ENCODE measurements around the gene VRK1. TPM values are rescaled to one million over a fixed set of nuclear protein-coding genes. Genes with fewer than 3 reads are reported as not detected.

The VRK1 gene
- polyA plus RNA-seq, 2 of the 4 experiments (the other 2 are of a cell fraction) = 32.2 to 34.2 TPM

DNA sequence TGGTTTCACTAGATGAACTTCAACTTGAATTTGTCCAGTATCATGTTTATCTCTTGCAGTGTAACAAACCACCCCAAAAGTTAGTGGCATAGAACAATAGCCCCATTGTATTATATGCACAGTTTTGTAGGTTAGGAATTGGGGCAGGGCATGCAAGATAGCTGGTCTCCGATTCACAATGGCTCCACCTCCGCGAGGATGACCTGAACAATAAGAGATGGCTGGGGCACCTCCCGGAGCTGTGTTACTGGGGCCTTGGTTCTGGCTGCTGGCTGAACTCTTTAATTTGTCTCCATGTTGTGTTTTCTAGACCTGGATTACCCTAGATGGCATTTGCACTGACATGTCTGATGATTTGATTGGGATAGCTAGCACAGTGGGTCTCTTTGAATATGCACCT, 20.4 kb upstream of the VRK1 start (continued):
- TF ChIP-seq, protein P1, sequence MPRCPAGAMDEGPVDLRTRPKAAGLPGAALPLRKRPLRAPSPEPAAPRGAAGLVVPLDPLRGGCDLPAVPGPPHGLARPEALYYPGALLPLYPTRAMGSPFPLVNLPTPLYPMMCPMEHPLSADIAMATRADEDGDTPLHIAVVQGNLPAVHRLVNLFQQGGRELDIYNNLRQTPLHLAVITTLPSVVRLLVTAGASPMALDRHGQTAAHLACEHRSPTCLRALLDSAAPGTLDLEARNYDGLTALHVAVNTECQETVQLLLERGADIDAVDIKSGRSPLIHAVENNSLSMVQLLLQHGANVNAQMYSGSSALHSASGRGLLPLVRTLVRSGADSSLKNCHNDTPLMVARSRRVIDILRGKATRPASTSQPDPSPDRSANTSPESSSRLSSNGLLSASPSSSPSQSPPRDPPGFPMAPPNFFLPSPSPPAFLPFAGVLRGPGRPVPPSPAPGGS (IDR thresholded peaks at IDR 0.05) = no peak

DNA sequence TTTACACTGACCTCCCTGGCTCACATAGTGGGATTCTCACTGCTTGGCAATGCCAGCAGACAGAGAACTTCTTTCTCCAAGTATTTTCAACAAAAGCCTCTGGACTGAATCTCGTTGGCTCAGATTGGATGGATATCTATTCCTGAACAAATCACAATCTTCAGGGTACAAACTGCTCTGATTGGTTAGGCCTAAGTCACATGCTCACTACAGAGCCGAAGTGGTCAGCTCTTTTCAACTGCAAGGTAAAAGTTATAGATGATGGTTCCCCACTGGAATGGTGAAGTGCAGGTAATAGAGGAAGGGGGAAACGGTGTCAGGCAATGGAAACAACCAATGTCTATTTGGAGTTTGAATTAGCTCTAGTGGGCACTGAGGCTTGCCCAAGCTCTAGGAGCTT, 16.7 kb upstream of the VRK1 start:
- POLR2A ChIA-PET = no interaction called here
- H3K4me2 ChIP-seq = no peak overlapping the region
- H3K9me3 ChIP-seq = no peaks in the 10 kb centered on the region
- no peak overlapping the region for H3K4me3 ChIP-seq
- TF ChIP-seq ZFP36 (IDR thresholded peaks at IDR 0.05; ENCODE audit: borderline replicate concordance, partially characterized antibody) = no peak
- TF ChIP-seq TFCP2L1 (CRISPR knock-in tag; IDR thresholded peaks at IDR 0.05) = no peak
- no peak for TF ChIP-seq CBX2 (IDR thresholded peaks at IDR 0.05; ENCODE audit: borderline replicate concordance, low read depth)
- TF ChIP-seq, protein P2, sequence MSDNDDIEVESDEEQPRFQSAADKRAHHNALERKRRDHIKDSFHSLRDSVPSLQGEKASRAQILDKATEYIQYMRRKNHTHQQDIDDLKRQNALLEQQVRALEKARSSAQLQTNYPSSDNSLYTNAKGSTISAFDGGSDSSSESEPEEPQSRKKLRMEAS (IDR thresholded peaks at IDR 0.05) = no peak
- TF ChIP-seq EHMT2 (IDR thresholded peaks at IDR 0.05; ENCODE audit: low read depth) = no peak
- TF ChIP-seq RAD21 (conservative IDR thresholded peaks at IDR 0.05 in 1 of 2, IDR thresholded peaks at IDR 0.05 in 1 of 2) = no peak
- TF ChIP-seq, protein P3, sequence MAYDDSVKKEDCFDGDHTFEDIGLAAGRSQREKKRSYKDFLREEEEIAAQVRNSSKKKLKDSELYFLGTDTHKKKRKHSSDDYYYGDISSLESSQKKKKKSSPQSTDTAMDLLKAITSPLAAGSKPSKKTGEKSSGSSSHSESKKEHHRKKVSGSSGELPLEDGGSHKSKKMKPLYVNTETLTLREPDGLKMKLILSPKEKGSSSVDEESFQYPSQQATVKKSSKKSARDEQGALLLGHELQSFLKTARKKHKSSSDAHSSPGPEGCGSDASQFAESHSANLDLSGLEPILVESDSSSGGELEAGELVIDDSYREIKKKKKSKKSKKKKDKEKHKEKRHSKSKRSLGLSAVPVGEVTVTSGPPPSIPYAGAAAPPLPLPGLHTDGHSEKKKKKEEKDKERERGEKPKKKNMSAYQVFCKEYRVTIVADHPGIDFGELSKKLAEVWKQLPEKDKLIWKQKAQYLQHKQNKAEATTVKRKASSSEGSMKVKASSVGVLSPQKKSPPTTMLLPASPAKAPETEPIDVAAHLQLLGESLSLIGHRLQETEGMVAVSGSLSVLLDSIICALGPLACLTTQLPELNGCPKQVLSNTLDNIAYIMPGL (CRISPR knock-in tag; IDR thresholded peaks at IDR 0.05; ENCODE audit: borderline replicate concordance) = no peak
- TF ChIP-seq, protein P4, sequence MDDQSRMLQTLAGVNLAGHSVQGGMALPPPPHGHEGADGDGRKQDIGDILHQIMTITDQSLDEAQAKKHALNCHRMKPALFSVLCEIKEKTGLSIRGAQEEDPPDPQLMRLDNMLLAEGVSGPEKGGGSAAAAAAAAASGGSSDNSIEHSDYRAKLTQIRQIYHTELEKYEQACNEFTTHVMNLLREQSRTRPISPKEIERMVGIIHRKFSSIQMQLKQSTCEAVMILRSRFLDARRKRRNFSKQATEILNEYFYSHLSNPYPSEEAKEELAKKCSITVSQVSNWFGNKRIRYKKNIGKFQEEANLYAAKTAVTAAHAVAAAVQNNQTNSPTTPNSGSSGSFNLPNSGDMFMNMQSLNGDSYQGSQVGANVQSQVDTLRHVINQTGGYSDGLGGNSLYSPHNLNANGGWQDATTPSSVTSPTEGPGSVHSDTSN (IDR thresholded peaks at IDR 0.05) = no peak
- no peak for TF ChIP-seq GATA3 (IDR thresholded peaks at IDR 0.05; ENCODE audit: borderline replicate concordance)
- TF ChIP-seq SMC3 (IDR thresholded peaks at IDR 0.05) = no peak
- no peak for TF ChIP-seq EP300 (IDR thresholded peaks at IDR 0.05)
- no peak for TF ChIP-seq MAFK (IDR thresholded peaks at IDR 0.05; ENCODE audit: partially characterized antibody)
- no peak for TF ChIP-seq POLR2A (IDR thresholded peaks at IDR 0.05; ENCODE audit: low read length)
- ATAC-seq = no peak
- DNase-seq (ENCODE audit: low read depth in 1 of 2, low spot score in 1 of 2) = no peak
- WGBS (ENCODE audit: missing lambda C conversion rate) = 22% methylated on average over 3 of the region's 3 CpGs
- CTCF ChIA-PET = no interaction called here
- FAIRE-seq = no peak
- H3K27ac ChIP-seq = no peak overlapping the region
- H3K4me1 ChIP-seq = no peaks in the 10 kb centered on the region

DNA sequence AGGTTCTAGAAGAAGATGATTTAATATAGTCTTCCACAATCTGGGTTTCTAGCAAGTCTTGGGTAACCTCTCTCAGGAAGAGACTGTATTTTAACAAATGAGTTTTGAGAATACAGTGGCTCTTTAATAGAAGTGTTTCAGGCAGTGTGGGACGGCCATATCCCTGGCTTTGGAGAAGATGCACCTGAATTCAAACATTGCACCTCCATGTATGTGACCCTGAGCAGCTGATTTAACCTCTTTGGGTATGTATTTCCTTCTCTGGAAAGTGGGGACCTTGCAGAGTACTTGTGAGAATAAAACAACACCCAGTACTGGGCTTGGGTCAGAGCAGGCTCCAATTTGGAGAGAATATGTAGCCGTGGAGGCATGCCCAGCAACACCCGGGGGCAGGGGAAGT, 15.8 kb upstream of the VRK1 start:
- no peak for FAIRE-seq
- POLR2A ChIA-PET = no interaction called here
- 59% methylated on average over 3 of the region's 3 CpGs for WGBS (ENCODE audit: missing lambda C conversion rate)
- no peak overlapping the region for H3K27ac ChIP-seq
- CTCF ChIA-PET = interaction anchor here (0.8 kb wide), 1 partner anchor 40 kb away, joined by 3 read pairs; no protein-coding TSS in a partner anchor
- H3K4me2 ChIP-seq = no peak overlapping the region
- no peak for DNase-seq (ENCODE audit: low read depth in 1 of 2, low spot score in 1 of 2)
- no peak for ATAC-seq
- H3K4me1 ChIP-seq = no peaks in the 10 kb centered on the region
- no peak overlapping the region for H3K4me3 ChIP-seq
- no peaks in the 10 kb centered on the region for H3K9me3 ChIP-seq
- TF ChIP-seq, protein P5, sequence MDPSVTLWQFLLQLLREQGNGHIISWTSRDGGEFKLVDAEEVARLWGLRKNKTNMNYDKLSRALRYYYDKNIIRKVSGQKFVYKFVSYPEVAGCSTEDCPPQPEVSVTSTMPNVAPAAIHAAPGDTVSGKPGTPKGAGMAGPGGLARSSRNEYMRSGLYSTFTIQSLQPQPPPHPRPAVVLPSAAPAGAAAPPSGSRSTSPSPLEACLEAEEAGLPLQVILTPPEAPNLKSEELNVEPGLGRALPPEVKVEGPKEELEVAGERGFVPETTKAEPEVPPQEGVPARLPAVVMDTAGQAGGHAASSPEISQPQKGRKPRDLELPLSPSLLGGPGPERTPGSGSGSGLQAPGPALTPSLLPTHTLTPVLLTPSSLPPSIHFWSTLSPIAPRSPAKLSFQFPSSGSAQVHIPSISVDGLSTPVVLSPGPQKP (IDR thresholded peaks at IDR 0.05; ENCODE audit: low read depth, low read length) = no peak
- TF ChIP-seq, protein P6, sequence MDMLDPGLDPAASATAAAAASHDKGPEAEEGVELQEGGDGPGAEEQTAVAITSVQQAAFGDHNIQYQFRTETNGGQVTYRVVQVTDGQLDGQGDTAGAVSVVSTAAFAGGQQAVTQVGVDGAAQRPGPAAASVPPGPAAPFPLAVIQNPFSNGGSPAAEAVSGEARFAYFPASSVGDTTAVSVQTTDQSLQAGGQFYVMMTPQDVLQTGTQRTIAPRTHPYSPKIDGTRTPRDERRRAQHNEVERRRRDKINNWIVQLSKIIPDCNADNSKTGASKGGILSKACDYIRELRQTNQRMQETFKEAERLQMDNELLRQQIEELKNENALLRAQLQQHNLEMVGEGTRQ (IDR thresholded peaks at IDR 0.05) = no peak
- TF ChIP-seq RNF2 (IDR thresholded peaks at IDR 0.05; ENCODE audit: borderline replicate concordance, low read depth) = no peak
- no peak for TF ChIP-seq MAZ (IDR thresholded peaks at IDR 0.05; ENCODE audit: borderline replicate concordance, low read depth, low read length)
- TF ChIP-seq EP300 (IDR thresholded peaks at IDR 0.05) = no peak
- TF ChIP-seq, protein P7, sequence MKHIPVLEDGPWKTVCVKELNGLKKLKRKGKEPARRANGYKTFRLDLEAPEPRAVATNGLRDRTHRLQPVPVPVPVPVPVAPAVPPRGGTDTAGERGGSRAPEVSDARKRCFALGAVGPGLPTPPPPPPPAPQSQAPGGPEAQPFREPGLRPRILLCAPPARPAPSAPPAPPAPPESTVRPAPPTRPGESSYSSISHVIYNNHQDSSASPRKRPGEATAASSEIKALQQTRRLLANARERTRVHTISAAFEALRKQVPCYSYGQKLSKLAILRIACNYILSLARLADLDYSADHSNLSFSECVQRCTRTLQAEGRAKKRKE (CRISPR knock-in tag; IDR thresholded peaks at IDR 0.05; ENCODE audit: low read depth) = no peak
- TF ChIP-seq CEBPB (IDR thresholded peaks at IDR 0.05) = no peak
- TF ChIP-seq, protein P8, sequence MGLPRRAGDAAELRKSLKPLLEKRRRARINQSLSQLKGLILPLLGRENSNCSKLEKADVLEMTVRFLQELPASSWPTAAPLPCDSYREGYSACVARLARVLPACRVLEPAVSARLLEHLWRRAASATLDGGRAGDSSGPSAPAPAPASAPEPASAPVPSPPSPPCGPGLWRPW (IDR thresholded peaks at IDR 0.05) = no peak
- TF ChIP-seq SREBF2 (IDR thresholded peaks at IDR 0.05) = no peak
- no peak for TF ChIP-seq FOSB (CRISPR knock-in tag; IDR thresholded peaks at IDR 0.05)
- TF ChIP-seq NFE2L2 (conservative IDR thresholded peaks at IDR 0.05; ENCODE audit: low read length) = no peak
- TF ChIP-seq PHF8 (IDR thresholded peaks at IDR 0.05; ENCODE audit: borderline replicate concordance, low read depth) = no peak
- no peak for TF ChIP-seq HOXB5 (CRISPR knock-in tag; IDR thresholded peaks at IDR 0.05)
- TF ChIP-seq NR3C1 (IDR thresholded peaks at IDR 0.05) = no peak
- TF ChIP-seq ZNF302 (CRISPR knock-in tag; IDR thresholded peaks at IDR 0.05) = no peak

Measured in A549 (cell line).